HG02588 (cell line): ENCODE results near the gene USO1.

Experiments
- ATAC-seq: cut with Tn5 transposase; IDR thresholded peaks from one replicate; pipeline ENCODE4 v1.9.1; 2021; ENCODE audit warnings: mild to moderate bottlenecking, moderate library complexity; ENCODE audit not compliant: unreplicated experiment

Gene USO1

GRCh38 chr4:75841641-75842520 is 117.5 kb downstream of the USO1 start:
- no peak for ATAC-seq

- ATAC-seq: no peak
Observed at GRCh38 chr4:75843596-75843995, 119.2 kb downstream of the USO1 start.

- no peak for ATAC-seq
Observed at GRCh38 chr4:75844151-75844662, 119.8 kb downstream of the USO1 start.

- no peak for ATAC-seq
Observed at GRCh38 chr4:75845992-75846391, 121.6 kb downstream of the USO1 start.

GRCh38 chr4:75848171-75848760 is 123.9 kb downstream of the USO1 start:
- ATAC-seq: peak; percentile 67

GRCh38 chr4:75848891-75849290 is 124.5 kb downstream of the USO1 start:
- ATAC-seq: no peak

GRCh38 chr4:75849461-75849860 is 125.1 kb downstream of the USO1 start:
- ATAC-seq: no peak

GRCh38 chr4:75858721-75859120 is 134.3 kb downstream of the USO1 start:
- ATAC-seq: no peak

GRCh38 chr4:75860606-75861005 is 136.2 kb downstream of the USO1 start:
- ATAC-seq: no peak
